T-helper 1 cell treated with Interleukin-12 subunit alpha and Interleukin-12 subunit beta and Interleukin-4 antibody, amounts not matched to agents 30 μg/mL and 1 μg/mL, for 36 hours (primary cell): ENCODE results near the gene SAMD8.
"Not testable (repeated sequence)": the region's sequence is repeated elsewhere in the genome, so short reads cannot be mapped to it uniquely, and the experiment has no call there.

ENCODE experiments used
- H3K27ac Mint-ChIP-seq: one replicate; pipeline ENCODE4 v1.8.0; 2021; ENCODE audit warnings: mild to moderate bottlenecking, mixed read lengths
- H3K27me3 Mint-ChIP-seq: one replicate; pipeline ENCODE4 v1.8.0; 2021; ENCODE audit warnings: low read depth, mixed read lengths
- H3K36me3 Mint-ChIP-seq: one replicate; pipeline ENCODE4 v1.8.0; 2021; ENCODE audit warnings: low read depth, mixed read lengths
- H3K4me1 Mint-ChIP-seq: one replicate; pipeline ENCODE4 v1.8.0; 2021; ENCODE audit warnings: low read depth, mixed read lengths
- H3K4me3 Mint-ChIP-seq: one replicate; pipeline ENCODE4 v1.8.0; 2021; ENCODE audit warnings: mild to moderate bottlenecking, moderate library complexity, mixed read lengths
- H3K9me3 Mint-ChIP-seq: one replicate; pipeline ENCODE4 v1.8.0; 2021; ENCODE audit warnings: mixed read lengths

The SAMD8 gene

GRCh38 chr10:75108684-75109458, 2.6 kb upstream of the SAMD8 start:
- peaks cover 30% of the 10 kb centered on the region for H3K4me1 Mint-ChIP-seq
- H3K4me3 Mint-ChIP-seq, result no peak overlapping the region
- H3K27ac Mint-ChIP-seq, result no peak overlapping the region
- no peaks in the 10 kb centered on the region for H3K27me3 Mint-ChIP-seq
- peaks cover 2% of the 10 kb centered on the region for H3K36me3 Mint-ChIP-seq
- no peaks in the 10 kb centered on the region for H3K9me3 Mint-ChIP-seq

DNA sequence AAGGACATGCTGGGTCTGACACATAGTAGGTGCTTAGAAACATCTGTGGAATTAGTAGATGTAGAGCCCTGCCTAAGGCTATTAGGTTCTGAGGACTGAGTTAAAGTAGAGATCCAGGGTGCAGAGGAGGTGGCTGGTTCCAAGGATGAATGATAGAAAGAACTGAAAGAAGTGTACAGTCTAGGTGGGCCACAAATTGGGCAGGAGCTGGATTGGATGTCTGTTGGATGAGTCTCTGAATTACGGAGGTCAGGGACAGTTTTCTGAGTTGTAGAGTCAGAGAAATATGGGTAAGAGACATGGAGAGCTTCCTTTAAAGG, 2.0 kb upstream of the SAMD8 start:
- H3K4me1 Mint-ChIP-seq, result peaks cover 32% of the 10 kb centered on the region
- H3K4me3 Mint-ChIP-seq, result peak overlapping the region; percentile 88

DNA sequence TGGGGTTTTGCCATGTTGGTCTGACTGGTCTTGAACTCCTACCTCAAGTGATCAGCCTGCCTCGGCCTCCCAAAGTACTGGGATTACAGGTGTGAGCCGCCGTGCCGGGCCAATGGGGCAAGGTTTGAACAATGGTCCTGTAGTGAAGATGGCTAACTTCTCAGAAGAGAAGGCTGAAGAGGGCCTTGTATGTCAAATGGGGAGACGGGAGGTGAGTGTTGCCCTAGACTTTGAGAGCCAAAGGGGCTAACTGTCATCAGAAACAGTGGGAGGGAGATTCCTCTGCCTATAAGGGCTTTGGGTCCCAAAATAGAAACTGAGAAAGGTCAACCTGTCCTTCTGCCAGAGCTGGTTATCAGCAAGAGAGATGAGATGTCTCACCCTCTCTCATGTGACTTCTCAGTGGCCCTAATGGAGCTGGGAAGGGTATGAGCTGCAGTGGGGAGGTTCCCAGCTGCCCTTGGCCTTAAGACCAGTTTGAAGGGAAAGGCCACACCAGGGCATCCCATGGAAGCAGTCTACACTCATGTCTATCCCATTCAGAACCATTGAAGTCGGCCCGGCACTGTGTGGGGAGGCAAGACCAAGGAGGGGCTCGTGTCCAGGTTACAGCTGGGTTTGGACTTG, 1.3 kb upstream of the SAMD8 start:
- peaks cover 39% of the 10 kb centered on the region for H3K4me1 Mint-ChIP-seq
- no peaks in the 10 kb centered on the region for H3K27me3 Mint-ChIP-seq
- H3K27ac Mint-ChIP-seq, result peak overlapping the region; percentile 88
- H3K4me3 Mint-ChIP-seq, result peak overlapping the region; percentile 88
- H3K9me3 Mint-ChIP-seq, result no peaks in the 10 kb centered on the region
- peaks cover 6% of the 10 kb centered on the region for H3K36me3 Mint-ChIP-seq

More for the DNA sequence above, 2.0 kb upstream of the SAMD8 start:
- H3K9me3 Mint-ChIP-seq, result no peaks in the 10 kb centered on the region
- H3K36me3 Mint-ChIP-seq, result peaks cover 4% of the 10 kb centered on the region
- H3K27me3 Mint-ChIP-seq, result no peaks in the 10 kb centered on the region
- peak overlapping the region; percentile 85 for H3K27ac Mint-ChIP-seq

DNA sequence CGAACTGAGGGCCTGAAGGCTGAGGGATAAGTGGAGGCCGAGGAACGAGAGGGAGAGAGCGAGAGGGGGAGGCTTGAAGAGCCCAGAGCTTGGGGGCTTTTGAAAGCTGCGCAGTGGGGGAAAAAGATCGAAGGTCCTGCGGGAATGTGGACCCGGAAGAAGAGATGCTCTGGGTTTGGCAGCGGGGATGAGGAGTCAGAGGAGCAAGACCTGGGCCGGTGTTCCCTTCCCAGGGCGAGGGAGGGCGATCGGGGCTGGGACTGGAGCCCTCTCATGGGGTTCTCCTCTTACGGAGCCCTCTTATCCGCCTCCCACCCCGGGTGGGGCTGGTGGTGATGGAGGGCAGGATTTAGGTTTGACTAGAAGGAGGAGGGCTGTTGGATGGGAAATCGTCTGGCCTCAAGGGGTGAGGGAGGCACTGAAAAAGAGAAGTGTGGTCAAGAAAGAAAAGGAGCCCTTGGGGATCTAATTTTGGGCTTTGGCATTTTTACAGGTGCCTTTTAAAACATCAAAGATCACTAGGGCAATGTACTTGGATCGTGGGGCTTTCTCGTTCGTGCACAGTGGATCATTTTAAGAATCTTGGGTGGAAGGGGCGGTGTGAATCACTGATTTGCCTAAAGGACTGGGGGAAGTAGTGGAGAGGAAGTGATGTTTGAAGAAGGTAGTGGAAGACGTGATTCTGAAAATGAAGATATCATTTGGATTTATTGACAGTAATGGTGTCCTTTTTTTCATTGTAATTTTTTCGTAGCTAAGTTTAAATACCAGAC, 637 bp downstream of the SAMD8 start:
- Mint-ChIP-seq H3K27ac (peak overlapping the region; percentile 86), H3K4me3 (peak overlapping the region; percentile 88), H3K9me3 (no peaks in the 10 kb centered on the region), H3K4me1 (peaks cover 40% of the 10 kb centered on the region), H3K36me3 (peaks cover 6% of the 10 kb centered on the region), H3K27me3 (no peaks in the 10 kb centered on the region)

DNA sequence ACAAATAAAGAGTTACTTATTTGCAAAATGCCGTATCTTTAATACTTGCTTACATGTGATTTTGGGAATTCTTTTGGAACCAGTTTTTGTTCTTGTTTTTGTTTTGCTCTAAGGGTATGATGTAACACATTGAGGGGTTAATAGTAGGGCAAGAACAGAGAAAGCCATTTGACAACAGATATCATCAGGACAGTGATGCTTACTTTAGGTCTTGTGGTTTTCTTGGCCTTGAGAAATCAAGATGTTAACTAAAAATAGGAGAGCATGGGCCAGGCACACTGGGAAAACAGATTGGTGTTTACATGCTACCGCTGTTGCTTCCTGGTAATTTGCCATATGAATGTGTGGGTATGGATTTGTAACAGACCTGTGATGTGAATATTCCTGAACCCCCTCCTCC, 3.7 kb downstream of the SAMD8 start:
- Mint-ChIP-seq H3K9me3 (no peaks in the 10 kb centered on the region), H3K4me1 (peaks cover 37% of the 10 kb centered on the region), H3K27me3 (no peaks in the 10 kb centered on the region), H3K27ac (no peak overlapping the region), H3K4me3 (no peak overlapping the region), H3K36me3 (peaks cover 6% of the 10 kb centered on the region)

DNA sequence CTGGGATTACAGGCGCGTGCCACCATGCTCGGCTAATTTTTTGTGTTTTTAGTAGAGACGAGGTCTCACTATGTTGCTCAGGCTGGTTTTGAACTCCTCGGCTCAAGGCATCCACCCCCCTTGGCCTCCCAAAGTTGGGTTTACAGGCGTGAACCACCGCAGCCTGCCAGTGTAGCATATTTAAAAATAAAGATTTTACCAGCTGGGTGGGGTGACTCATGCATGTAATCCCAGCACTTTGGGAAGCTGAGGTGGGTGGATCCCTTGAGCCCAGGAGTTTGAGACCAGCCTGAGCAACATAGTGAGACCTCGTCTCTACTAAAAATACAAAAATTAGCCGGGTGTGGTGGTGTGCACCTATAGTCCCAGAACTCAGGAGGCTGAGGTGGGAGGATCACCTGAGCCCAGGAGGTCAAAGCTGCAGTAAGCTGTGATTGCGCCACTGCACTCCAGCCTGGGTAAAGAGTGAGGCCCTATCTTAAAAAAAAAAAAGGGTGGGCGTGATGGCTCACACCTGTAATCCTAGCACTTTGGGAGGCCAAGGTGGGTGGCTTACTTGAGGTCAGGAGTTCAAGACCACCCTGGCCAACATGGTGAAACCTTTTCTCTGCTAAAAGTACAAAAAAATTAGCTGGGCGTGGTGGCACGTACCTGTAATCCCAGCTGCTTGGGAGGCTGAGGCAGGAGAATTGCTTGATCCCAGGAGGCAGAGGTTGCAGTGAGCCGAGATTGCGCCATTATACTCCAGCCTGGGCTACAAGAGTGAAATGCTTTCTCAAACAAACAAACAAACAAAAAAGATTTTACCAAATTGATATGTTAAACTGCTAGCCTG, 5.7 kb downstream of the SAMD8 start:
- not testable (repeated sequence) for H3K27ac Mint-ChIP-seq, H3K27me3 Mint-ChIP-seq, H3K36me3 Mint-ChIP-seq, H3K4me3 Mint-ChIP-seq, H3K9me3 Mint-ChIP-seq
- peaks cover 29% of the 10 kb centered on the region for H3K4me1 Mint-ChIP-seq

GRCh38 chr10:75117995-75118394, 6.5 kb downstream of the SAMD8 start:
- peaks cover 4% of the 10 kb centered on the region for H3K36me3 Mint-ChIP-seq
- peaks cover 23% of the 10 kb centered on the region for H3K4me1 Mint-ChIP-seq
- no peaks in the 10 kb centered on the region for H3K9me3 Mint-ChIP-seq
- H3K4me3 Mint-ChIP-seq, result no peak overlapping the region
- no peaks in the 10 kb centered on the region for H3K27me3 Mint-ChIP-seq
- H3K27ac Mint-ChIP-seq, result no peak overlapping the region

GRCh38 chr10:75119444-75120066, 8.1 kb downstream of the SAMD8 start:
- H3K9me3 Mint-ChIP-seq, H3K36me3 Mint-ChIP-seq, H3K27me3 Mint-ChIP-seq, H3K4me3 Mint-ChIP-seq, H3K27ac Mint-ChIP-seq: not testable (repeated sequence)
- peaks cover 17% of the 10 kb centered on the region for H3K4me1 Mint-ChIP-seq

DNA sequence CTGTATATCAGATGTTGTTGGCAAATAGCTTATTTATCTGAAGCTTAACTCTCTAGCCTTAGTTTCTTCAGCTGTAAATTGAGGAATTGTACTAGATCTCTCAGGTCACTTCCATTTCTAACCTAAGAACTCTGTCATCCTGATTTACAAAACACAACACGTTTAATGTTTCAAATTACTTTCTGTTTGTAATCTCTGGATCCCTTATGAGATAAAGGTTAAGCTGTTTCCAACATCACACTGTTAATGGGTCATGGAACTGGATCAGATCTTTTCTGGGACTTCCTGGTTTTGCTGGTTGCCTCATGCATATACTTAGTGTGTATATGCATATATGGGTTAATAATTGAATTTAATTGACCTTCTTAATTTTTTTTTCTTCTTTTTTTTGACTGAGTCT, 9.9 kb downstream of the SAMD8 start:
- Mint-ChIP-seq H3K9me3 (no peaks in the 10 kb centered on the region), H3K27me3 (no peaks in the 10 kb centered on the region), H3K36me3 (no peaks in the 10 kb centered on the region), H3K4me3 (no peak overlapping the region), H3K4me1 (peaks cover 16% of the 10 kb centered on the region), H3K27ac (no peak overlapping the region)

GRCh38 chr10:75122505-75122904, 11.0 kb downstream of the SAMD8 start:
- Mint-ChIP-seq H3K36me3 (no peaks in the 10 kb centered on the region), H3K4me3 (no peak overlapping the region), H3K27me3 (no peaks in the 10 kb centered on the region), H3K27ac (no peak overlapping the region), H3K9me3 (no peaks in the 10 kb centered on the region), H3K4me1 (peaks cover 16% of the 10 kb centered on the region)

DNA sequence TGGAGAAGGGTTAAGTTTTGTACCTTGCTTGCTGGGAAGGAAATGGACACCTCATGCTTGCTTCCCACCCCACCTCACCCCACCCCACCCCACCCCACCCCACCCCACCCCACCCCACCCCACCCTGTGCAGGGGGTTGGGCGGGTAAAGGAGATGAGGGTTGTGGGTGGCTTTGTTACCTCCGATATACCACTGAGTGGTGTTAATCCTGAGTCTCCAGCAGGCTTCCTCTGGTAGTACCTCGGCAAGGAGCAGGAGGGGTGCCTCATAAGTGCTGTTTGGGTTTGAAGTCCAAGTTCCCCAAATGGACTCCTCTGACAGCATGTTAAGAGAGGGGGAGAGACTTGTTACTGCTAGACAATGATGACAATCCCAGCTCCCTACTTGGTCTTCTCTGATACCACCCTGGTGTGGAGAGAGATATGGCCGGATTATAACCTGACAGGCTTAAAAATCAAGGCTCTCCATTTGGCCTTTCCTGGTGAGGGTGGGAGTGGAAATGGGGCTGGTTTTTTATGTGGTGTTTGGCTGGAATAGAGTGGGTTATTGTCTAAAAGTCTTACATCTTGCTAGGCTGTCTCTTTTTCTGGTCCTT, 11.7 kb downstream of the SAMD8 start:
- no peaks in the 10 kb centered on the region for H3K36me3 Mint-ChIP-seq
- no peaks in the 10 kb centered on the region for H3K27me3 Mint-ChIP-seq
- no peaks in the 10 kb centered on the region for H3K9me3 Mint-ChIP-seq
- H3K27ac Mint-ChIP-seq, result no peak overlapping the region
- H3K4me3 Mint-ChIP-seq, result no peak overlapping the region
- peaks cover 13% of the 10 kb centered on the region for H3K4me1 Mint-ChIP-seq

DNA sequence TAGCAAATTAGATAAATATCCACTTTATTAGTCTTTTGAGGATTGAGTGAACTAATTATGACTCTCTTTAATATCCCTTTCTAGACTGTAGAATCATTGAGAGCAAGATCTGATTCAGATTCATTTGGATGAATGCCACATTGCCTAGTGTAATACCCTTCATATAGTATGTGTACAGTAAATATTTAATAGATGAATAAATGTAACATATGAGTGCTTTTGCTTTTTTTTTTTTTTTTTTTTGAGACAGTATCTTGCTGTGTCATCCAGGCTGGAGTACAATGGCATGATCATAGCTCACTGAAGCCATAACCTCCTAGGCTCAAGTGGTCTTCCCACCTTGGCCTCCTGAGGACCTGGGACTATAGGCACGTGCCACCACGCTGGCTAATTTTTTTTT, 14.8 kb downstream of the SAMD8 start:
- no peaks in the 10 kb centered on the region for H3K27me3 Mint-ChIP-seq
- no peaks in the 10 kb centered on the region for H3K9me3 Mint-ChIP-seq
- peaks cover 17% of the 10 kb centered on the region for H3K4me1 Mint-ChIP-seq
- peaks cover 4% of the 10 kb centered on the region for H3K36me3 Mint-ChIP-seq
- H3K27ac Mint-ChIP-seq, result no peak overlapping the region
- H3K4me3 Mint-ChIP-seq, result no peak overlapping the region

DNA sequence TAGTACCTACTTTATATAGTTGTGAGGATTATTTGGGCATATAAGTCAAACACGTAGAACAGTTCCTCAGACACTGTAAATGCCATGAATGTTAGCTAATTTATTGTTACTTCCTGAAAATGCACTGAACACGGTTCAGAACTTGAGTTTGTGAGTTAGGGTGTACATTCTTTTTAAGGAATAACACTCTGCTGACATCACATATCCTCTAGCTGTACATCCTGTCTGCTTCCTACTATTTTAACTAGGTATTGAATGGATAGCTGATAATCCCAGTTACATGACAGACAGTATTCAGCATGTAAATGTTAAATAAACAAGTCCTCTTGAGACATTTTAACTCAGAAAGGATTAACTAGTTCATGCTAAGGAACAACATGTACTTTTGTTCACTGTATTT, 16.0 kb downstream of the SAMD8 start:
- no peaks in the 10 kb centered on the region for H3K9me3 Mint-ChIP-seq
- H3K27me3 Mint-ChIP-seq, result no peaks in the 10 kb centered on the region
- H3K27ac Mint-ChIP-seq, result no peak overlapping the region
- H3K4me1 Mint-ChIP-seq, result peaks cover 15% of the 10 kb centered on the region
- peaks cover 4% of the 10 kb centered on the region for H3K36me3 Mint-ChIP-seq
- no peak overlapping the region for H3K4me3 Mint-ChIP-seq

DNA sequence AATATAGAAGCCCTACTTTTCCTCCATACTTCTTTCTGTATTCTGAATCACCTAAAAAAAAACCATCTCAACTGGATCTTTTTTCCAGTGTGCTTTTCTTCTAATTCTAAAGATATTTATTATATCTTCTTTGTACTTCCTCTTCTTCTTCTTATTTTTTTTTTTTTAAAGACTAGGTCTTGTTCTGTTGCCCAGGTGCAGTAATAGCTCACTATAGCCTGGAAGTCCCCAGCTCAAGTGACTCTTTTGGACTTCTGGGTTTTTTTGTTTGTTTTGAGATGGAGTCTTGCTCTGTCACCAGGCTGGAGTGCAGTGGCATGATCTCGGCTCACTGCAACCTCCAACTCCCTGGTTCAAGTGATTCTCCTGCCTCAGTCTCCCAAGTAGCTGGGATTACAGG, 17.5 kb downstream of the SAMD8 start:
- not testable (repeated sequence) for H3K27ac Mint-ChIP-seq, H3K9me3 Mint-ChIP-seq, H3K36me3 Mint-ChIP-seq, H3K27me3 Mint-ChIP-seq, H3K4me3 Mint-ChIP-seq
- H3K4me1 Mint-ChIP-seq, result peaks cover 10% of the 10 kb centered on the region
